Sigmoid colon (tissue), 4 donors: ENCODE measurements around the gene DNAH11.

Source experiments
- CTCF ChIP-seq, 4 experiments: fragments of 450-650 bp in 3 of 4; fragments of 200-600 bp in 1 of 4; IDR thresholded peaks; one replicate each; pipeline ENCODE4 v1.5.1; 2016 to 2019; ENCODE audit warnings: antibody characterized with exemption in 4 of 4, mild to moderate bottlenecking in 3 of 4, moderate library complexity in 2 of 4
- EP300 ChIP-seq, 4 donors: sonication (generic); formaldehyde crosslinking; IDR thresholded peaks; one replicate each; pipeline ENCODE4 v1.6.1; 2017; ENCODE audit warnings: antibody characterized with exemption in 4 of 4
- POLR2A ChIP-seq, 2 donors: fragments of 450-650 bp; IDR thresholded peaks; one replicate each; pipeline ENCODE4 v1.6.1; 2016; ENCODE audit warnings: antibody characterized with exemption in 2 of 2, mild to moderate bottlenecking in 2 of 2, moderate library complexity in 2 of 2
- POLR2AphosphoS5 ChIP-seq, 4 donors: sonication (generic); formaldehyde crosslinking; IDR thresholded peaks; one replicate each; pipeline ENCODE4 v1.6.1; 2017; ENCODE audit warnings: antibody characterized with exemption in 4 of 4

DNA sequence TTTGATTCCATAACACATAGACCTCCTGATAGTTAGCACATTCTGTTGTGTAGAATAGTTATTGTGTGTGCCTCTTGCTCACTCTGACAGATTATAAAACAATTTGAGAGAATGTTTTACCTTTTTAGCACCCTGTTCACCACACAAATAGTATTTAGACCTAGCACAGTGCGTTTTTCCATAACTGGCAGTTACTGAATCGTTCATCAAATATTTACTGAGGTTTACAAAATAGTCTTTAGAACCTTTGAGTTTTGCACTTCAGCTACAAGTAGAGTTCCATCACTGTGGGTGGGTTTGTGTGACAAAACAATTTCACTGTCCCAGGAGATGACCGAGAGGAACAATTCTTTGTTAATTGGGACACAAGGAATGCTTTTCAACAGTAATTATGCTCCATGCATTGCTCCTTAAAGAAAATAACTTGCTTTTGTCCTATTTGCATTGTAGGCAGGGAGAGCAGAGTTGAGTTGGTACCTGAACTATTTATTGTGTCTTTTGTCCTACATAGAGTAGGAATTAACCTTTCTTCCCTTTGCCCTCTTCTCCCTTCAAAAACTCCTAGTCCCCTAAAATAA lies 62.3 kb downstream of the DNAH11 start:
- TF ChIP-seq CTCF (IDR thresholded peaks at IDR 0.05) (no peak), POLR2A (IDR thresholded peaks at IDR 0.05) (no peak), EP300 (IDR thresholded peaks at IDR 0.05) (no peak), POLR2AphosphoS5 (IDR thresholded peaks at IDR 0.05) (no peak)
